GM18858 (cell line): Measurements from ENCODE around the gene MSTO1.
"Not testable (repeated sequence)": the region's sequence is repeated elsewhere in the genome, so short reads cannot be mapped to it uniquely, and the experiment has no call there.

ENCODE experiments used
- ATAC-seq: cut with Tn5 transposase; IDR thresholded peaks from one replicate; pipeline ENCODE4 v1.9.1; 2021; ENCODE audit not compliant: unreplicated experiment

MSTO1 gene

GRCh38 chr1:155613226-155613625 lies 3.2 kb downstream of the MSTO1 start:
- ATAC-seq, result not testable (repeated sequence)

- no peak for ATAC-seq
These were observed 12.2 kb downstream of the MSTO1 start for GRCh38 chr1:155622191-155622590.

GRCh38 chr1:155623357-155623756 lies 13.3 kb downstream of the MSTO1 start:
- ATAC-seq, result no peak

GRCh38 chr1:155626428-155626827 lies 16.4 kb downstream of the MSTO1 start:
- ATAC-seq, result not testable (repeated sequence)

GRCh38 chr1:155636397-155637153 lies 26.6 kb downstream of the MSTO1 start:
- ATAC-seq, result no peak

- no peak for ATAC-seq
These were observed 30.3 kb downstream of the MSTO1 start for GRCh38 chr1:155640367-155640766.

- not testable (repeated sequence) for ATAC-seq
These were observed 32.7 kb downstream of the MSTO1 start for GRCh38 chr1:155642559-155643180.

- ATAC-seq, result no peak
These were observed 33.2 kb downstream of the MSTO1 start for GRCh38 chr1:155643230-155643629.

GRCh38 chr1:155645034-155645598 lies 35.1 kb downstream of the MSTO1 start:
- ATAC-seq, result no peak

- no peak for ATAC-seq
These were observed 35.6 kb downstream of the MSTO1 start for GRCh38 chr1:155645648-155646047.

GRCh38 chr1:155646307-155646706 lies 36.3 kb downstream of the MSTO1 start:
- no peak for ATAC-seq

GRCh38 chr1:155648207-155649147 lies 38.5 kb downstream of the MSTO1 start:
- ATAC-seq, result no peak

GRCh38 chr1:155649676-155650075 lies 39.7 kb downstream of the MSTO1 start:
- no peak for ATAC-seq

- no peak for ATAC-seq
These were observed 40.3 kb downstream of the MSTO1 start for GRCh38 chr1:155650231-155650757.

- ATAC-seq, result no peak
These were observed 42.0 kb downstream of the MSTO1 start for GRCh38 chr1:155651861-155652661.

GRCh38 chr1:155652951-155653350 lies 42.9 kb downstream of the MSTO1 start:
- ATAC-seq, result no peak

GRCh38 chr1:155657463-155657862 lies 47.4 kb downstream of the MSTO1 start:
- ATAC-seq, result no peak

- ATAC-seq, result not testable (repeated sequence)
These were observed 51.2 kb downstream of the MSTO1 start for GRCh38 chr1:155661239-155661638.
